ENCODE results near the gene NFATC1.
A peak's percentile ranks its signal among the peaks of the same experiment; 100 is the strongest.

NFATC1 gene

DNA sequence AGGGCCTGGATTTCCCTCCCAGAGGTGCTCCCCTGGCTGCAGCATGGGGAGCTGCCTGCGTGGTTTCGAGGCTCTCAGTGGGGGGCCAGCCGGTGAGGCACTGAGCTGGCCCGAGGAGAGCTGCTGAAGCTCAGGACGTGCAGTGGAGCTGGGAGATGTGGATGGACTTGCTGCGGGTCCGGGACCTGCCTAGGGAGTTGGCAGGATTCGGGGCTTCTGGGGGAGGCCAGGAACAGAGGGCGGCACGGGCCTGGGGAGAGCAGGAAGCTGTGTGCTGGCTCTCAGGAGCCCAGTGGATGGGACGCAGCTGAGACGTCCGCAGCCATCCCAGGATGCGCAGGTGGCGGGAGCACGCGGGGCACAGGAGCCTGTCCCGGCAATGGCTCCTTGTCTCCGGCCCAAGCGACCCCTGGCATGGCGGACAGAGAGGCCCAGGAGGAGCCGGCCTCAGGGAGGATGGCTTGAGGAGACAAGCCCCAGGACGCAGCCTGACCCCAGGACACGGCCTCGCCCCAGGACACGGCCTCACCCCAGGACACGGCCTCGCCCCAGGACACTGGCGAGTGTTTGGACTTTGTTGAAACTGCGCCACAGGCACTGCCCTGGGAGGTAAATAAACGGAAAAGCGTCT, 116.1 kb downstream of the NFATC1 start:
- DNase-seq, result no peak

DNA sequence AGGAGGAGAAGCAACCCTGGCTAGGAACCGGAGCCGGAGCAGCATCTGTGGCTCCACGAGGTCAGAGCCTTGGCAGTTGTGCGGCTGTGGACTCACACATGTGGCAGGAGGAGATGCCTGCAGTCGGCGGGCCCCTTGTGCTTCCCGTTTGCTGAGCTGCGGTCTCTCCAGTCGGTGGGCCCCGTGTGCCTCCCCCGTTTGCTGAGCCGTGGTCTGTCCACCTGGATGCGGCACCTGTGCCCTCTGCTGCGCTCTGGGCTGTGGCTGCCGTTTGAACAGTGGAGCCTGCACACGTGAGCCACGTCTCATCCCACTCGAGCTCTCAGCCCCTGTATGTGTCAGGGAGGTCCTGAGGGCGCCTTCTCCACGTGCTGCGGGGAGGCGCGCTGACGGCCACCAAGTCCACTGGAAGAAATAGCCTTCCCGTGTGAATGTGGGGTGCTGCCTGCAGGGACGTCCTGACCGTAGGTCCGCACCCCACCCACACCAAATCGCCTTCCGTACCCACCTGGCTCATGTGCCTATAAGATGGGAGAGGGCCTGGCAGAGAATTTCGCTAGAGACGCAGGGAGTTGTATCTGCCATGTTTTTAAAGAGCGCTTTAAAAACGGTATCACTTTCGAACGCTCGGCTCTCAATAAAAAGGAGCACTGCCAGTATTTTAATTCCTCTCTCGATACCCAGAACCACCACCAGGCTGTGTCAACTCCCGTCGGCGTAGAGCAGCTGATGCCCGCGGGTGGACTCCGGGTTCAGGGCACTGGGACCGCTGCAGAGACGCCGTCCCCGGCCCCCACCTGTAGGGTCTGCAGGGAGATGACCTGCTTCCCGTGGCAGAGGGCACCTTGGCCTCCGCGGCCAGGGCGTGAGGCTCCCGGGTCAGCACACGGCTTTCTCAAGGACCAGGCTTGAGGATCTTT, 117.0 kb downstream of the NFATC1 start:
- no peak for DNase-seq

DNA sequence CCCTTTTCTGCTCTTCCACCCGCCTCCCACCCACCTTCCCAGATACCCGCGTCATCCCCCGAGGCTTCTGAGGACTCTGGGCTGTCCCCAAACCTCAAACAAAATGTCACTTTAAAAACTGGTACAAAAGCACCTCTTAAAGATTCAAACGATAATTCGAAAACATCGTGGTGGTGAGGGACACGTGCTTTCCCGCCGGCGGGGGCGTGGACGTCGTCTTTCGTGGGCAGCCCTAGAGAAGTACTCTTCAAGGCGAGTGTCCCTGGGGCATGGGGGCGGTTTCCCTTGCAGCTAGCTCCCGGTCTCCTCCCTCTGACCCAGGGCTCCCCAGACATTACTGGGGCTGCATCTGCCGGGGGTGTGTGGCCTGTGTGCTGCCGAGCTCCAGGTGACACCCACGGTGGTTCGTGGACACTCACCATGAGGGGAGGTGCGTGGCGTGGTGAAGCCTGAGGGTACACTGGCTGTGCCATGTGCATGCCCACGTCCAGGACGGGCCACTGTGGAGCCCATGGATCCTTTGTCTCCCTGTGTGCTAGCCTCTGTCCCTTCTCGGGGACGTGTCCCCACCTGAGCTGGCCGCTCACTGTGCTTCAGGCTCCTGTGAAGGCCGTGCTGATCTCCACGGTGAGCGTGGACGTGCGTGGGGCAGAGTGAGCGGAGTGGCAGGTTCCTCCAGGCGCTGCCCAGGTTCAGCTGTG, 117.8 kb downstream of the NFATC1 start:
- DNase-seq, result no peak

DNA sequence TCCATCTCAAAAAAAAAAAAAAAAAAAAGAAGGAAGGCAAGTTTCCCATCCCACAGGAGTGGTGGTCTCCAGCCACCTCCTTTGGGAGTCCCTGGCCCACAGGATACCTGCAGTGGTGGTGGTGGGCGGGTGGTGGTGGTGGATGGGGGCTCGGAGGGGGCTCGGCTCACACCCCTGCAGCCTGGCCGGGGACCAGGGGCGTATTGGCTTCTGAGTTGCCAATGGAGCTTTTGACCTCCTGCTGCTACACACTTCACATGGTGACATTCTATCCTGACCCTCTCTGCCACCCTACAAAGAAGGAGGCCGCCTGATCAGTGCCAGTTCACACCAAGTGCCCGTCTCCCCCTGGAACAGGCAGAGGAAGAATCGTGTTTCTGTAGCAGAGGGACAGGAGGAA, 119.6 kb downstream of the NFATC1 start:
- no peak for DNase-seq

DNA sequence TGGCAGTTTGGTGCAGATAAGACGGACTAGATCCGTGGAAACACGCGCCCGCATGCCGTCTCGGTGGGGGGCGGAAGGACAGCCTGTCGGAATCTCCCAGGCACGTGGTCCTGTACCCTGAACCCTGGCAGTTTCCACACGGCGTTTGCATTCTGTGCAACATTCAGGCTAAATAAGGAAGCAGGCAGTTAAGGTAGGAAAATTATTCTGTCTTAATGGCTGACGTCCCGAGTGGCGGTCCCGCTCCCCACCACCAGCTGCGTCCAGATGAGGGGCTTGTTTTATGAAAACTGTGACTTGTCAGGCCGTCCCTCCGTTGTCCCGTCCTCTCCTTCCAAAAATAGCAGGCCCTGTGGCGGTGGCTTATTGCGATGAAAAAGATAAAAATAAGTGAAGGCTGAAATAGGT, 120.2 kb downstream of the NFATC1 start:
- DNase-seq, result no peak

DNA sequence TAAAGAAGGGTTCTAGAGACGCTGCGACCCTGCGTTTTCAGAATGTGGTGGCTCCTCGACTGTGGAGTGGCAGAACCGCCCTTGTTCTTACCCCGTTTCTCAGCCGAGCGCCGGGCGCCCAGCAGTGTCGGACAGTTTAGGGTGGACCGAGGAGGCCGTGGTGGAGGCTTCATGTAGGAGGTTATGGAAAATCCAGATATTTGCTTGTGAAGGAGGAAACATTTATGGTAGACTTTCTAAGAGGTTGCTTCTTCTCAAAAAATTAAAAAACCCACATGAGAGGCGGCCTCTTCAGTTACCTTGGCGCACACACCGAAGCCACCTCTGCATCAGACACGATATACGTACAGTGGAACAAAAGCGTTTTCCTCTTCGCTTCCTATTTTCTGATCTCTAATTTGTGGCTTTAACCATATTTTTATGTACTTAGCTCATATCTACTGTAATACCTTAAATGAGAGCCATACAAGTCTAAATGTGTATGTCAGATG, 120.8 kb downstream of the NFATC1 start:
- no peak for DNase-seq

DNA sequence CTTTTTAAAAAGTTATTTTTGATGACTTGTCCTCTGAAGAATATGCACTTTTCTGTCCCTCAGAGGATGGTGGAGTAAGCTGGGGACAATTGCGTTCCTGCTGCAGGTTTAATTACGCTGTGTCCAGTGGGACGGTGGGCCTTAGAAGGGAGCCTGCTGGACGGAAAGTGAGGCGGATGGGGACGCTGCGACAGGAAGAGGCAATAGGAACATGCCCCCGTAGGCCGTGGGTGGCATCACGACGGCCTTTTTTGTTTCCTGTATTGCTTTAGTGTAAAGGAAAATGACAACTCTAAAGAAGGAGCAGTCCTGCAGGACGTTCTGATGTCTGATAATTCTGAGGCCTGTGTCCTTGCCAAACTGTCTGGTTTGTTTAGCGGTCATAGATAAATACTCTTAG, 121.6 kb downstream of the NFATC1 start:
- DNase-seq, result no peak

DNA sequence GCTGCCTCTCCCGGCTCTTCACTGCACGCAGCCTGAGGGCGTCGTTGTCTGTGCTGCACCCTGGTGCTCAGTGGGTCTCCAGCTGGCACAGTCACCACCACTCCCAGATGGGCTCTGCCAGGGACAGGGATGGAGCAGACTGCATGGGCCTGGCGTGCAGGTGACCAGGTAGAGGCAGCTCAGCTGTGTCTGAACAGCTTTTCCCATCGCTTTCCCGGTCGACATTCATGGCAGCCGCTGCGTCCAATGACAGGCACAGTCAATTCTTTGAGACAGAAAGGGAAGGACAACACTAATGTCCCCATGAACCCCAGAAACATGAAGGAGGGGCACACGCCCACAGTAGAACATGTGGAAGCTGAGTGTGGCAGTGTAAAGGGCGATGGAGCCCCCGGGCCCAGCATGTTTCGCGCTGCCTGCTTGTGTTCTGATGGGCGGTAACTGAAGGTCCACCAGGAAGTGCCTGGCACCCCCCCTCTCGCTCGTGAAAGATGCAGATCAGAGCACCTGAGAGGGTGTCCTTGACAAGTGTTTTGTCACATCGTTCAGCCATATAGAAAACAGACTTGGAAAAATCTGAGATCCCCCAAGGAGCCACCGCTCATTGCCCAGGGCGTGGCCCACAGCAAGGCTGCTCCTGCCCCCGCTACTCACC, 122.4 kb downstream of the NFATC1 start:
- DNase-seq, result no peak

DNA sequence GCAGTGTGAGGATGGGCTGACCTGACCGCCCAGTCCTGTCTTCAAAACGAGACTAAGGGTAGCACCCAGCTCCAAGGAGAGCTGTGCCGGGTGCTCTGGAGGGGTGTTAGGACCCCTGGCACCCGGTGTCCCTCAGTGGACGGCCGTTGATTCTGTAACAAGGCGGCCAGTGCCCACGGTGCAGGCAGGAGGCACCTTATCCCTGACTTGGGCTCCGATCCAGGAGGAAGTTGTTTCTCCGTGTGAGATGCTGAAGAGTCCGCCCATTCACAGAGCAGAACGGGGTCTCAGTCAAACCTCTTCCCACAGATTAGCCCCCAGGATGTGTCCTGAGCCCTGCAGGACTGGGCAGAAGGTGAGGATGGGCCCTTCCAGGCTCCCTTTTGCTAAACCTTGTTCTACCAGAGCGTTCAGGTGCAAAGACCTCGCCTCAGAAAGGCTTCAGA, 123.0 kb downstream of the NFATC1 start:
- DNase-seq, result no peak

DNA sequence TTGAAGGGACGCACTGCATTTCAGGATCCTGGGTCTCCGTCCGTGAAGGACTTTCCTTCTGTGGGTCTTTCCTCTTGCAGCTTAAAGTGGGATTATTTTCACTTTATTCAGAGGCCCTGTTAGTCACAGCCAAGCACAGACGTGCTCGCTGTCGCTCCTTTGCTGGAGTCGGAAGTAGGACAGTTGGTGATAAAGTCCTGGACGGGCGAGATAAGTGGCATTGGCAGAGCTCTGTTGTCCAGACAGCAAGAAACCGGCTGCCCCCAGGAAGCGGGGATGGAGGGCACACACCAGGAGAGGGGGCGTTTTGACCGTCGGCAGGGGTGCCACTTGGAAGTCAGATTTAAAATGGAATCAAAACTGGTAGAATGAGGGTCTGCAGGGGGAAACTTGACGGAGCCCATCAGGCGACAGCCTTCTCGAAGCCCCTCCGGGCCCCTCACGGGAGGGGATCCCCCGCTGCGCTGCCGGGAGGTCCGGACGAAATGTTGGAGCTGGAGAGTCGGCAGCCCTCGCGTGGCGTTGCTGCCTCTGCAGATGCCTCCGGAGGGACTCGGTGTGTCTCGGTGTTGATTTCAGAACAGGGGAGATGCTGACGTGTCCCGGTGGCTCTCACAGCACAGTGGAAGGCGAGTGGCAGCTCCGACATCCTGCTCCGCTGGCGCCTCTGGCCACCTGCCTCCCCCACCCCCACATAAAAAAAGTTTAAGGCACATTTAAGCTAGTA, 124.2 kb downstream of the NFATC1 start:
- no peak for DNase-seq

DNA sequence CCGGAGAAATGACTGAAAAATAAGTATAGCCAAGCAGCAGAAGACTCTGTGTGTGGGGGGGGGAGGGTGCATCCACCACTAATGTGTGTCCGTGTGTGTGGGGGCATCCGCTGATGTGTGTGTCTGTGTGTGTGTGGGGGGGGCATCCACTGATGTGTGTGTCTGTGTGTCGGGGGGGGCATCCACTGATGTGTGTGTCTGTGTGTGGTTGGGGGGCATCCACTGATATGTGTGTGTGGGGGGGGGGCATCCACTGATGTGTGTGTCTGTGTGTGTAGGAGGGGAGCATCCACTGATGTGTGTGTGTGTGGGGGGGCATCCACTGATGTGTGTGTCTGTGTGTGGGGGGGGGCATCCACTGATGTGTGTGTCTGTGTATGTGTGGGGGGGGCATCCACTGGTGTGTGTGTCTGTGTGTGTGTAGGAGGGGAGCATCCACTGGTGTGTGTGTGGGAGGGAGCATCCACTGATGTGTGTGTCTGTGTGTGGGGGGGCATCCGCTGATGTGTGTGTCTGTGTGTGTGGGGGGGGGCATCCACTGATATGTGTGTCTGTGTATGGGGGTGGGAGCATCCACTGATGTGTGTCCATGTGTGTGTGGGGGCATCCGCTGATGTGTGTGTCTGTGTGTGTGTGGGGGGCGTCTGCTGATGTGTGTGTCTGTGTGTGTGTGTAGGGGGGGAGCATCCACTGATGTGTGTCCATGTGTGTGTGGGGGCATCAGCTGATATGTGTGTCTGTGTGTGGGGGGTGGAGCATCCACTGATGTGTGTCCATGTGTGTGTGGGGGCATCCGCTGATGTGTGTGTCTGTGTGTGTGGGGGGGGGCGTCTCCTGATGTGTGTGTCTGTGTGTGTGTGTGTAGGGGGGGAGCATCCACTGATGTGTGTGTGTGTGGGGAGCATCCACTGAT, 125.0 kb downstream of the NFATC1 start:
- no peak for DNase-seq

DNA sequence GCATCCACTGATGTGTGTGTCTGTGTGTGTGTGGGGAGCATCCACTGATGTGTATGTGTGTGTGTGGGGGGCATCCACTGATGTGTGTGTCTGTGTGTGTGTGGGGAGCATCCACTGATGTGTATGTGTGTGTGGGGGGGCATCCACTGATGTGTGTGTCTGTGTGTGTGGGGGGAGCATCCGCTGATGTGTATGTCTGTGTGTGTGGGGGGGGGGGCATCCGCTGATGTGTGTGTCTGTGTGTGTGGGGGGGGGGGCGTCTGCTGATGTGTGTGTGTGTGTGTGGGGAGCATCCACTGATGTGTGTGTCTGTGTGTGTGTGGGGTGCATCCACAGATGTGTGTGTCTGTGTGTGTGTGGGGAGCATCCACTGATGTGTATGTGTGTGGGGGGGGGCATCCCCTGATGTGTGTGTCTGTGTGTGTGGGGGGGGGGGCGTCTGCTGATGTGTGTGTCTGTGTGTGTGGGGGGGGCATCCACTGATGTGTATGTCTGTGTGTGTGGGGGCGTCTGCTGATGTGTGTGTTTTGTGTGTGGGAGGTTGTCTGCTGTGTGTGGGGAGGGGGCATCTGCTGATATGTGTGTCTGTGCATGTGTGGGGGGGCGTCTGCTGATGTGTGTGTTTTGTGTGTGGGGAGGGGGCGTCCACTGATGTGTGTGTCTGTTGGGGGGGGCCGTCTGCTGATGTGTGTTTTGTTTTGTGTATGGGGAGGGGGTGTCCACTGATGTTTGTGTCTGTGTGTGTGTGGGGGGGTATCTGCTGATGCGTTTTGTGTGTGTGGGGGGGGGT, 125.9 kb downstream of the NFATC1 start:
- DNase-seq, result no peak

DNA sequence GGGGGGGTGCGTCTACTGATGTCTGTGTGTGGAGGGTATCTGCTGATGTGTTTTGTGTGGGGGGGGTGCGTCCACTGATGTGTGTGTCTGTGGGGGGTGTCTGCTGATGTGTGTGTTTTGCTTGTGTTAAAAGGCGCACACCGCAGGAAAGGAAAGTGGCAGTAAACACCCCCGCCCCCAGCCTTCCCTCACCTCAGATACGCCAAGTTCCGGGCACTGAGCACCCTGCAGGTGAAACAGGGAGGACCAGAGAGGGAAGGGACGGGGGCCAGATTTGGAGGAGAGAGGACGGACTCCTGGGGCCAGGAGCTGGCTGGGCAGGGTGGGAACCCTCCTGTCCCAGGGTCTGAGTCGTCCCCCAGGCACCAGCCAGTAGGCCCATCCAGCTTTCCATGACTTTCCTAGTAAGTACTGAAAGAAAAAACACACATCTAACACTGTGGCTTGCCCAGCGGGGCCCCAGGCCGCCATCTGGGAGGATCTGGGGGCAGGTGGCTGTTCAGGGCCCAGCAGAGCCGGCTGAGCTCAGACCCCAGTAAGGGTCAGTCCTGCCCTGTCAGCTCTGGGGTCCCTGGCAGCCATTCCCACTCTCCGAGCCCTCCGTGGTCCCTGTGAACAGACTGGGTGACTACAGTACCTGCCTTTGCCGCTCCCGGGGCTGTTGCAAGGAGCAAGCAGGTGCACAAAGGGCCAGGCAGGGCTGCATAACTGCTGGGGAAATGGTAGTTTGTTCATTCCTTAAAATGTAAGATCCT, 126.9 kb downstream of the NFATC1 start:
- DNase-seq, result no peak

DNA sequence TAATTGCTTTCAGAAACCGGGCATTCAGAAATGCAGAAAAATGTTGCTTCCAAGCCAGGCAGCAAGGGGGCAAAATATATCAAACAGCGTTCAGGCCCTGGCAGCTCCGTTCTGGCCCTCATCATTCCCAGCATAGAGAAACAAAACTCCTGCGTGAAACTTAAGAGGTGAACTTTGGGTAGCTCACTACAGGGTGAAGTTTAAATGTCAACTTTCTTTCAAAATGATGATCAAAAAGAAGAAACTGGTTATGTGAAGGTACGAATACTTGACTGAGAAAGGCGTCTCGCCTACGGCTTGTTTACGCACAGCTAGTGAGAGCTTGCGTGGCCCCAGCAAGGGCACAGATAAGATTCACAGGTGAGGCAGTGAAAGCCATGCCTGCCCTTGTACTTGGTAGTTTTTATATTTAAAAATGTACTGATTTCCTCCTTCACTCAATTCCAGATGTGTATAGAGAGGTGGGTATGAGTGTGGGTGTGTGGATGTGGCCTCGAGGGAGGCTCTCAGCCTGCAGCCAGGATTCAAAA, 127.5 kb downstream of the NFATC1 start:
- DNase-seq, result no peak

DNA sequence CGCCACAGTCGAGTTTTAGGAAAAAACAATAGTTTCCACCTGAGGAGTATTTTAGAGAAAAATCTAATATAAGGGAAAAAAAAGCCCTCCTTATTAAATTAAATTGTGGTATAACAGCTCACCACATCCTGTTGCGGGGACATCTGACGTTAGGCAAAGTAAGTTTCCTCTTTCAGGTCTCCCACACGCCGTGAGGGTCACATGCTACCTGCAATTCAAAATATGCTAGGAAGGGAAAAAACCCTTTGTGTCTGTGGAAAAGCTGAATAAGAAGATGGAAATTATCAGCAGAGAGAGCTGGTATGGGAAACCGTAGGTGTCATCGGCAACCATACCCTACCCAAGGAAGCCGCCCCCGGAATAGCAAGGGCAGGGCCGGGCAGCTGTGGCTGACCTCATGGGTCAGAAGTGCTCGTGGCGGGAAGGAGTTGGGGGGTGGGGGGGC, 128.0 kb downstream of the NFATC1 start:
- peak; percentile 83 for DNase-seq

DNA sequence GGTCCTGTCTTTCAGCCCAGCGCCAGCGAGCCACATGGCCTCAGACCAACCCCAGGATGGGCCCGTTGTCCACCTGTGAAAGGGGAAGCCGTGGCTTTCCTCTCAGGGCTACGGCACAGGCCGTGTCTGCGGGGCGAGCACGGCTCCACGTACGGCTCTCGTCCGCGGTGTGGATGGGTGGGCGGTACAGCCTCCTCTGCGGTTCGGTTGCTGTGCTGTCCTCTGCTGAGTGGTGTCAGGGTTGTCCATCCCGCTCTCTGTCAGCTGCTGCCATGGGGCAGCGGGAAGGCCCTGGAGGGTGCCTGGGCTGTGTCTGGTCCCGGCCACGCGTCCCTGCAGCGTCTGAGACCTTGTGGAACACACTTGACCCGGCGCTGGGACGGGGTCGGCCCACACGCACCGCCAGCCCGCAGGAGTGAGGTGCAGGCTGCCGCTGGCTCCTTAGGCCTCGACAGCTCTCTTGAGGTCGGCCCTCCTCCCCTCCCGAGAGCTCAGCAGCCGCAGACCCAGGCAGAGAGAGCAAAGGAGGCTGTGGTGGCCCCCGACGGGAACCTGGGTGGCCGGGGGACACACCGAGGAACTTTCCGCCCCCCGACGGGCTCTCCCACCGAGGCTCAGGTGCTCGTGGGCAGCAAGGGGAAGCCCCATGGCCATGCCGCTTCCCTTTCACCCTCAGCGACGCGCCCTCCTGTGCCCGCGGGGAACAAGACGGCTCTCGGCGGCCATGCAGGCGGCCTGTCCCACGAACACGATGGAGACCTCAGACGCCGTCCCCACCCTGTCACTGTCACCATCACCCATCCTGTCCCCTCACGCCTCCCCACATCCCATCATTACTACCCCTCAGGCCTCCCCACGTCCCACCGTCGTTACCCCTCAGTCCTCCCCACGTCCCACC, 128.7 kb downstream of the NFATC1 start:
- no peak for DNase-seq

DNA sequence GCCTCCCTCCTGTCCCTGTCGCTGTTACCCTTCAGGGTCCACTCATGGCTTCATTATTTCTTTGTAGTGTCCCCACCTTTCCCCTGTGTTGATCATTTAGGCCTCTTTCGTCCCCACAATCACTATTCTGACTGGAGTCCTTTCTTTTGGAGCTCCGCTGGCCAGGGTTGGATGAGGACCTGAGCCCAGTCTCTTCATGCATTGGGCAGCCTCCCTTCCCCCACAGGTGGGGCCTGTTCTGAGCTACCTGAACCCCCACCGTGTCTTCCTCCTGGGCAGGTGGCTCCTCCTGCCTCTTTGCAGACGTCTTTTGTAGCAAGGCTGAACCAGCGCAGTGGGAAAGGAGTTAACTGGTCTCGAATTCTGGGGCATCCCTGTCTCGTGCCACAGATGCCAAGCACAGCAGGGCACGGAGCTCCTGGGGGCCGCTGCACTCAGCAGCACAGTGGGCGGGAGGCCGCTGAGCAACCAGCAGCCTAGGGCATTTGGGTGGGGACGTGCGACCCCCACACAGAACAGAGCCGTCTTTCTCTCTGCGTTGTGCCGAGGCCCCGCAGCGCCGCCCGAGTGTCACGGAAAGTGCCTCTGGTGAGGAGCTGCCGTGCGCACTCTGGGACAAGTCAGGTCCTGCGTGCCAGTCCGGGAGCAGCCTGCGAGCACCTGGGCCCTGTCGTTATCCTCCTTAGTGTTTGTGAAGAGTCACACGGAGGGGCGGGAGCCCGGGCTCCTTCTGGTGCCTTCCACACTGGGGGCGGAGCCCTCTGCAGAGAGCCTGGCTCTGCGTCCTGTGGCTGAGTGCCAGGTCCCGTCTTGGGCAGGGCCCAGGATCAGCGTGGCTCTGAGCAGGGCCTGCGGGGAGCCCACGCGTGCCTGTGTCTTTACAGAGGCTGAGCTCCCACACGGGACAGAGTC, 130.1 kb downstream of the NFATC1 start:
- no peak for DNase-seq

All from GF-D8 (cell line).